NCI-H128 (cell line): ENCODE measurements around the gene IL1RAPL2.
"Not testable (repeated sequence)": the region's sequence is repeated elsewhere in the genome, so short reads cannot be mapped to it uniquely, and the experiment has no call there.

Experiments
- DNase-seq: peaks from one replicate; lab custom pipeline; 2025; ENCODE audit not compliant: unreplicated experiment; lab: John Stamatoyannopoulos, UW

Gene IL1RAPL2

DNA sequence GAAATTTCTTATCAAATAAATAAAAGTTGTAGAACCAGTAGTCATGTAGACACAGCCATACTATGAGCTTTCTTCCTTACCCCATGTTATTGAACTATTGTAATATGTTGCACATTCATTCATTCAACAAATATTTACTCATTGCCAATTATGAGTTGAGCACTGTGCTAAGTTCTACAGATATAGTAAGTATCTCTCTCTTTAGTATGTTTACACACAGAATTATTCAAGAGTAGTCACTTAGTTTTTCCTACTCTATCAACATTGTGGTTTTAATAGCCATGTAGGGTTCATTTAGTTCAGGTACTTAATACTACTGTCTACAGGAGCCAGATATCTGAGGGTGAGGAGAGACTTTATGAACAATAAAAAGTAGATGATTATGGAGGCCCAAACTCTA is 568.3 kb downstream of the IL1RAPL2 start:
- no peak for DNase-seq

DNA sequence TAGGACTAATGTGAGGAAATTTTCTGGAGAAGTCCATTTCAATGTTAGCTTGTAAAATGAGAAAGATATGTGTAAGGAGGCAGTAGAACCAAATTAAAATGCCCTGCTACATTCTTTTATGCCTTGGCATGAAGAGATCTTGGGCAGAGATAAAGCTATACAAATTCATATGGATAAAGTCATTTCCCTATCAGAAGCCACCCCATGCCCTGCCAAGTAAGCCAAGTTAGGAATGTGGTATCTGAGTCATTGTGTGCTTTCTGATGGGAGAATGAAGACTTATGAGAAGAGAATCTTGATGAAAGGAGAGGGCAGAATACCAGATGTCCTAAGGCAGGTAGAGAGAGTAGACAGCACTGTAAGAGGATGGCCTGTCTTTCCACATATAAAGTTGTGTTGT is 570.8 kb downstream of the IL1RAPL2 start:
- no peak for DNase-seq

DNA sequence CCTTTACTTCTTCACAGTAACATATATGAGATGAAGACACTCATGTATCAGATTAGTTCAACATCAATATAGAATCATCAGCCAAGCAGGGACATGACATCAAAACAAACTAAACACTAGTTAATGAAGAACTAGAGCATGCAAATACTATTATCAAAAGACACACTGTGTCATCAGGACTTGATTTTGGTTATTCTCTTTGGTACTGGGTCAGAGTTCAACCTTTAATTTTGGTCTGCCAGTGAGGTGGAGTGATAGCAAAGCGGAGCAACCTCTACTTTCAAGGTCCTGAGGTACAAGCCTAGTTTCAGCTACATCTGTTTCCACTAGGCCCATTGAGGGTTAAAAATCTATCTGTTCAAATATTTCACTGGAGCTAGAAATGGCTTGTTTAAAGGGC is 584.0 kb downstream of the IL1RAPL2 start:
- no peak for DNase-seq

DNA sequence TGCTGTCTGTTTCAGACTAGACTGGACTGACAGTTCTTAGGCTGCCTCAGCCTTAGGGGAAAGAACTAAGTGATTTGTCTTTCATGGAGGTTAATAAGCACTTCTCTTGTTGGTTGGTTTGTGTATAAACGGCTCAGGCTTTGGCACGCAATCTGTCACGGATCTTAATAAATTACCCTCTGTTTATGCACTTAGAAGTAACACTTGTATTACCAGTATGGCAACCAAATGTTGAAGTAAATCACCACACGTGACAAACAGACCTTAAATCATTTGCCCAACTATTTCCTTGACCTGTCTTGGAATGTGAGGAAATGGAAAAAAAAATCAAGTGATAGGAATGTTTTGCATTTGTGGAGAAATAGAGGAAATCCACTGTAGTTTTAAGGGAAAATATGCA is 584.6 kb downstream of the IL1RAPL2 start:
- DNase-seq: no peak

DNA sequence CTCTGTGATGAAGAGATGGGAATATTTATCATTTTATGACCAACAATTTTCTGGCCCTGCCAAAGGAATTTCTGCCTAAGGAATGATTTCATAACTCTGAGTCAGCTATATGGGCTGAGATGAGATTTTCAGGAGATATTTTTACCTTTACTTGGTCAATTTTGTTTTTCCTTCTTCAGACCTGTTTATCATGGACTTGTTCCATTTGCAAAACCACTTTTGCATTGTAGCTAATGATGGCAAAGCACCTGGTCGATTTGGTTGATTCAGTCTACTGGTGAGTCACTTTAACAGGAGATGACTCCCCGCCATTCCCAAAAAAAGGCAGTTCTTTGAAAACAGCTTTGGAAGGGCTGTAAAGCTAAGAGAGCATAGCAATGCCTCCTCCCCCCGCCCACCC is 601.2 kb downstream of the IL1RAPL2 start:
- DNase-seq: no peak

DNA sequence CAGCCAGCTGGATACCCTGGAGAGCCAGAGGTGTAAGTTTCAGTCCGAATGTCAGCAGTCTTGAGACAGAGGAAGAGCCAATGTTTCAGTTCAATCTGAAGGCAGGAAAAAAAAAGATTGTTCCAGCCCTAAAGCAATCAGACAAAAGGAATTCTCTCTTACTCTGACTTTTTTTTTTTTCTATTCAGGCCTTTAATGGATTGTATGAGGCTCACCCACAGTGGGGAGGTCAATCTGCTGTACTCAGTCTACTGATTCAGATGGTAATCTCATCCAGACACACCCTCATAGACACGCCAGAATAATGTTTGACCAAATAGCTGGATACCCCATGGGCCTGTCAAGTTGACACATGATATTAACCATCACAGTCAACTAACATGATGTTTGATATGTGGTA is 602.6 kb downstream of the IL1RAPL2 start:
- DNase-seq: no peak

DNA sequence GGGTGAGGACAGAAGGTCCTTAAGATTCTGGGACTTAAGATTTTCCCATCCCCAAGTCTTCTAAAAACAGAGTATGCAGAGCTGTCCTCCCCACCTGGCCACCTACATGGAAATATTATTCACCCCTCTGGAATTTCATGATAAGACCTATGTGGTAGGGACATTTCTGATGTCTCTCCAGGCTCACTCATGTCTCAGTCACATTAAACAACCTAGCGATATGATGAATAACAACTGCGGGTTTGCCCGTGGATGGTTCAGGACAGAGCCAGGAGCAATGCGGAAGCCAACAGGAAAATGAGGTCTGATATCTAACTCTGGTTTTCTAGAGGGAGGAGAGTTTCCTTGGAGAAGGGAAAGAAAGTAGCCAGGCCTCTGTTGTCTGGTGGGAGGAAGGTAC is 607.1 kb downstream of the IL1RAPL2 start:
- DNase-seq: no peak

DNA sequence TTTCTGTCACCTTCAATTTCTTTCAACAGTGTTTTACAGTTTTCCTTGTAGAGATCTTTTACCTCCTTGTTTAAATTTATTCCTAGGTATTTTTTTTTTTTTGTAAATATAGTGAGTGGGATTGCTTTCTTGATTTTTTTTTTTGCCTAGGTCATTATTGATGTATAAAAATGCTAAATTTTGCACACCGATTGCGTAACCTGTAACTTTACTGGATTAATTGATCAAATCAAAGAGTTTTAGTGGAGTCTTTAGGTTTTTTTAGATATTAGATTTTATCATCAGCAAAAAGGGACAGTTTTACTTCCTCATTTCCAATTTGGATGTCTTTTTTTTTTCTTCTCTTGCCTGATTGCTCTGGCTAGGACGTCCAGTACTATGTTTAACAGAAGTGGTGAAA is 613.6 kb downstream of the IL1RAPL2 start:
- no peak for DNase-seq

DNA sequence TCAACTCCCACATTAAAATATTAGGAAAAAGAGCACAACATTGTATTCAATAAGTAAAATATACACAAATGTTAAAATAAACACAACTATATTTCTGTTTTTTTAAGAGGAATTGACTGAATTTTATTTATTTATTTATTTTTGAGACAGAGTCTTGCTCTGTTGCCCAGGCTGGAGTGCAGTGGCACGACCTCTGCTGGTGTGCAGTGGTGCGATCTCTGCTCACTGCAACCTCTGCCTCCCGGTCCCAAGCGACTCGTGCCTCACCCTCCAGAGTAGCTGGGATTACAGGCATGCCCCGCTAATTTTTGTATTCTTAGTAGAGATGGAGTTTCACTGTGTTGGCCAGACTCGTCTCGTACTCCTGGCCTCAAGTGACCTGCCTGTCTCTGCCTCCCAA is 623.1 kb downstream of the IL1RAPL2 start:
- DNase-seq: no peak

DNA sequence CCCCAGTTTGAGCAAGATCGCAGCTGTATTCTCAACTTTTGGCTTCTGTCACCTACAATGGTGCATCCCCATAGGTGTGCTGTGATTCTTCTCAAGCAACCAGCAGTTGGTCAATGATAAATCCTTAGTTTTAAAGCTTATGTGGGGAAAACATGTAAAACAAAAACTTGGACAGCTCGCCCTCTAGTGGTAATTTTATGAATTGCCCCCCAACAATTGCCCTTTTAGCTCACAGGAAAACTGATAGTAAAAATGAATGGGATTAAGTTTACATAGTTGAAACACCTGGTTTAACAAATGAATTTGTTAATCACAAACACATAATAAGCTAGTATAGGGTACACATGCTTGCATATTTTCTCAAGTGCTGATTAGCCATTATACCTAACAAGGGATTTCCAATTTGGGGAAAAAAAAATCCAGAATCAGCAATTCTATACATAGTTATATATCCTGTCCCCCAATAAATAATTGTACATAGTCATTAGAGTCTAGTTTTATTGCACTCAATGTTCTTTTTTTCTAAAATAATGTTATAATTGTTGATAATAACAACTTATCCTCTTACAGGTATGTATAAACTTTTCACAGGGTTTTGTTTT is 624.4 kb downstream of the IL1RAPL2 start:
- DNase-seq: no peak

DNA sequence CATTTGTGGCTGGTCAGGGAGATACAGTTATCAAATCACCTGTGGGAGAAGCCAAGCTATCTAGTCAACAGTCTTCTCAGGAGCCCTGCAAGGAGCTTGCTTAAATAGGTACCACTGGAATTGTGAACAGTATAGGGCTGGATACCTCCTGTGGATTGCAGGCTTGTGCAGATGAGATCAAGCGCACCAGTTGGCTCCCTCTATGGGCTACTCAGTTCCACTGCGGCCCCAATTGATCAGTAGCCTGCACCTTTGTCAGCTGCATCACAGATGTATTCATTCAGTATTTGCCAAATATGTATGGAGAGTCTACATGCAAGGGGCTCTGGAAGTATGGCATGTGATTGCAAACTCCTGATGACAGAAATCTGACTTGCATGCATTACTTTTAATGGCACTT is 625.9 kb downstream of the IL1RAPL2 start:
- no peak for DNase-seq

DNA sequence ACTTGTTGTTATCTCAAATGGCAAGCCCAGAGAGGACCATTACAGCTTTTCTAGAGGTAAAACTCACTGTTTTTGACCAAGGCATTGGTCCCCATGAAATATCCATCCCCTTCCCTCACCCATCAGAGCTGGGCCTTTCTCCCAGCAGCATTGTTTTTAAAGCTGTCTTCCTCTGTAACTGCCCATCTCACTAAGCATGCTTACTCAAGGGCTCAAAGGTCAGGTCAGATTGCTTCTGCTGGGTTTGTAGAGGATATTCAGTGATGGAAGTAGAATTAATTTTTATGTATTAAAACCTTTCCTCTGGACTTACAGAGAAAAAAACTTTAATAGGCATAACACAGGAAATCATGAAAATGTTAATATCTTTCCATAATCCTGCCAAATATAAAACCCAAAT is 643.4 kb downstream of the IL1RAPL2 start:
- DNase-seq: no peak

DNA sequence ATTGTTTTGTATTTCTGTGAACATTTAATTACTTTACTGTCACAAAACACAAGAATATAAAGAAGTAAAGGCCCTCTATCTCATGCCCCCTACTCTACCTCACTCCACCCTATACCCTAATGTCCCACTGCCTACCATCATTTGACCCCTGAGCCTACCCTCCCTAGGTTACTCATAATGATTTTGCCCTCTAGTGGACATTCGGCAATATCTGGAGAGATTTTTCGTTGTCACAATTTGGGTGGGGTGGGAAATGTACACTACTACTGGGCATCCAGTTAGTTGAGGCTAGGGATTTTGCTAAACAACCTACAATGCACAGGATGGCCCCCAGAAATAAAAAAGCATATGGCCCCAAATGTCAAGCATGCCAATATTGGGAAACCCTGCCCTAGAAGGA is 644.3 kb downstream of the IL1RAPL2 start:
- no peak for DNase-seq

DNA sequence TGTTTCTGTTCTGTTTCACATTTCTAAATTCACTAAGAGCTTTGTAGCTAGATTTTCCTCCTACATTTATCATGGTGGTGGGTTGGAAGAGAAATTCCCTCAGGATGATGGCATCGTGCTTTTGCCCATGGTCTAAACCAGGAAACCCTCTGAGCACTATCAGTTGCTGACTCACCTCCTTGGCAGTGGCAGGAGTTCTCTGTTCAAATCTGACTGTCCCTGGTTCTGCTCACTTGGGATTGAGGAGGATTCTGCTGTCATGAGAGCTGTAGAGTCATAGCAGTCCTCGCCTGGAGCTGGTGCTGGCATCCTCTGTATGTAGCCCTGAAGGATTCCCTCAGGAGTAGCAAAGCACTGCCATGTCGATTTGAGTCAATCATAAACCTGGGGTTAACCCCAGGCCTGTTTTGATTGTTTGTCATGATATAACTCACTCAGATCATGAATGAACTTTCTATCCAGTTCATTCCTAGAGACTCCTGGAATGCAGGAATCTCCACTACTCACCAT is 645.1 kb downstream of the IL1RAPL2 start:
- DNase-seq: no peak

DNA sequence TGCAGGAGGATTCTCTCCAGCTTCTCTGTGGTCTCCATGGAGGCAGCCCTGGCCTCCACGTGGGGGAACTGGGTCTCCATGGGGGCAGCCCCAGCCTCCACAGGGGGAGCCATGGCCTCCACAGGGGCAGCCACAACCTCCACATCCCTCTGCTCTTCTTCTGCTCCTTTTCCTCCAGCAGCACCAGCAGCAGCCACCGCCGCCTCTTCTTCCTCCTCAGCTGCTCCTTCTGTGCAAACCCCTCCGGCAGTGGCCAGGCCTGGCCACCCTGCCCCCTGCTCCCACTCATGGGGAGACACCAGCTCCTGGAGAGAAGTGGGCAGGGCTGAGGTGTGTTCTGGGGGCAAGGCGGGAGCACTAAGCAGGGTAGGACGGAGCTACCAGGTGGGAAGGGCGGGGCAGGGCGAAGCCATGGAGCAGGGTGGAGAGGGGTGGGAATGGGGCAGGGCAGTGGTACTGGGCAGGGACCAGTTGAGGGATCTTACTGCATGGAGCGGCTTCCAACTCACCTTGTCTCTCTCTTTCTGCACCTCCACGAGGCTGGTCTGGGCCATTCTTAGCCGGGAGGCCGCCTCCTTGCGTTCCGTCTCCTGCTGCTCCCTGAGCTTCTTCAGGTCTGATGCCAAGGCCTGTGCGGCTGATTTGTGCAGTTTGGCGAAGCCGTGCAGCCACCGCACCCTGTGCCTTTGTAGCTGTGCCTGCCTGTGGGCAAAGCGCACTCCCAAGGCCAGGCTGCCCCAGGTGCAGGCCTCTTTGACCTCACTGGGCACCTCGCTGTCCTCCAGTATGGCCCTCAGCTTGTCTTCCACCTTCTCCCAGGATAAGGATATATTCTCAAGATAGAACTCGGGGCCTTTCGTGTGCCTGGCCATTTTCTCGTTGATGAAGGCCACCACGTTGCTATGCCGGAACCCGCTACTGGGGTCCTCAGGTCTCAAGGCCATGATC is 653.7 kb downstream of the IL1RAPL2 start:
- DNase-seq: no peak

DNA sequence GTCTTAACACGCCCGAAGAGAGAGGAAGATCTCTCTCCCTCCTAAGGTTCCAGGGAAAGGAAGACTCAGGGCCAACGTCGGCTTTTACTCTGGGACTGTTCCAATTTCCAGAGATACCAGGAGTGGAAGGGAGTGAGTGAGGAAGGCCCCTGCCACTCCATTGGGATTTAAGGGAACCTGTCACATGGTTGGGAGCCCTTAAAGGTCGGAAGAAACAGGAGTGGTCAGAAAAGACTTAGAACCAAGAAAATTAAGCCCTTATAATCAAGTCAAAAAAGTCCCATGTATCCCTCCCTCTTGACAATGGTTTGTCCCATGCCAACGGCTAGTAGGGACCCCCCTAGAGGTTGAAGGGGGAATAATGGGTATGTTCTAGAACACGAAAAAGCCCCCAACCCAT is 654.6 kb downstream of the IL1RAPL2 start, which contains the start of gene TEX13A:
TEX13A (minus strand) TSS at position 59 of the 400 bp plus-strand sequence. CDS start 297 bp downstream, outside the sequence.
- no peak for DNase-seq

DNA sequence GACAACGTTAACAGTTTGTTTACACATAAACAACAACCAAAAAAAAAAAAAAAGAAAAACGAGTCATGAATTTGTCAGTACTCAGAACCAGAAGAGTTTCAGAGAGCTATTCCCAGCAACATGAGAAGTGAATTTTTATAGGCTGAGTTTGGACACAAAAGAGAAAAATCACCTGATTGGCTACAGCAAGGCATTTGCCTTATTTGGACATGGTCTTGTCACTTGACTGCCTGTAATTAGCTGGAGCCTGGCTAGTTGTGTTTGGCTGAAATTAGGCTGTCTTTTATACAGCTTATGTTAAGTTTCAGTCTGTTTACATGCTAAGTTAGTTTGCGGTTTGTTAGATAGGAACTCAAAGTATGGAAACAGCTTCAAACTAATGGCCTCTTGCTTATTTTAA is 655.4 kb downstream of the IL1RAPL2 start:
- no peak for DNase-seq

DNA sequence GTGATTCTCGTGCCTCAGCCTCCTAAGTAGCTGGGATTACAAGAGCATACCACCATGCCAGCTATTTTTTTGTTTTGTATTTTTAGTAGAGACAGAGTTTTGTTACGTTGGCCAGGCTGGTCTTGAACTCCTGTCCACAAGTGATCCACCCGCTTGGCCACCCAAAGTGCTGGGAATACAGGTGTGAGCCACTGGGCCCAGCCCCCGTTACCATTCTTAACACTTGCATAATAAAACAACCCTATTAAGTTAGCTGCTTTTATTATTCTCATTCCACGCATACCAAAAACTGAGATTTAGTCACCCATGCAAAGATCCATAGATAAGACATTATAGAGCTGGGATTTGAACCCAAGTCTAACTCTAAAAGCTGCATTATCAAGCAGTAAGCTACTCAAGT is 660.5 kb downstream of the IL1RAPL2 start:
- no peak for DNase-seq

DNA sequence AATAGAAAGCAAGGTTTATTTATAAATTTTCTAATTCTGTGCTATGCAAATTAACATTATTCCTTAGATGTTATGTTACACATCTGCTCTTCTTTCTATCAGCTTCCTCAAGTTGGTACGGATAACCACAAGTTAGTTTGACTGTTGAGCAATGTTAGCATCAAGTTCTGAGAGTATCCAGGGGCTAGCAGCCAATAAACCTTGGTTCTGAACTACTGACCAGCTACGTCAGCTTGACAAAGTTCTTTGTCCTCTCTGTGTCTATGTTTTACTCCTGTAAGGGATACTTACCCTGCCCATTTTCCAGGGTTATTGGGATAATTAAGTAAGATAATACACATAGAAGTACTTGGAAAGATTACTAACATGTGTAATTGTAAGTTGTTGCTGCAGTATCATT is 662.6 kb downstream of the IL1RAPL2 start:
- no peak for DNase-seq

DNA sequence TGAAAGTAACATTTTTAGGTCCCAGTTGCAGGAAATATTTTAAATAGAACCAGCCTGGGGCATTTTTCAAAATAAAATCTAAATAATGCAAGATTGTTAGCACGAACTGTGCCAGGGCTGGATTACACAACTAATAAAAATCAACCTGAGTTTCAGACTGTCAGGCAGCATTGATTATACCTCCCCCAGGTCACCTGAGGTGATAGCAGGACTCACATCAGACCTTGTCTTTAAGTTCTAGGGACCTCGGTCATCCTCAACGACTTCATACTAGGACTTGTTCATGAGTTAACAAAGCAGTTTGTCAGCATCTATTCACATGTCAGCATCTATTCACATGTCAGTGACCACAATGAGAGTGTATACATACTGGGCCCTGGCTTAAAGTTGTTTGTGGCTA is 663.1 kb downstream of the IL1RAPL2 start:
- no peak for DNase-seq

DNA sequence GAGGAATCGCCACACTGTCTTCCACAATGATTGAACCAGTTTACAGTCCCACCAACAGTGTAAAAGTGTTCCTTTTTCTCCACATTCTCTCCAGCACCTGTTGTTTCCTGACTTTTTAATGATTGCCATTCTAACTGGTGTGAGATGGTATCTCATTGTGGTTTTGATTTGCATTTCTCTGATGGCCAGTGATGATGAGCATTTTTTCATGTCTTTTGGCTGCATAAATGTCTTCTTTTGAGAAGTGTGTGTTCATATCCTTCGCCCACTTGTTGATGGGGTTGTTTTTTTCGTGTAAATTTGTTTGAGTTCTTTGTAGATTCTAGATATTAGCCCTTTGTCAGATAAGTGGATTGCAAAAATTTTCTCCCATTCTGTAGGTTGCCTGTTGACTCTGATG is 671.4 kb downstream of the IL1RAPL2 start:
- not testable (repeated sequence) for DNase-seq

DNA sequence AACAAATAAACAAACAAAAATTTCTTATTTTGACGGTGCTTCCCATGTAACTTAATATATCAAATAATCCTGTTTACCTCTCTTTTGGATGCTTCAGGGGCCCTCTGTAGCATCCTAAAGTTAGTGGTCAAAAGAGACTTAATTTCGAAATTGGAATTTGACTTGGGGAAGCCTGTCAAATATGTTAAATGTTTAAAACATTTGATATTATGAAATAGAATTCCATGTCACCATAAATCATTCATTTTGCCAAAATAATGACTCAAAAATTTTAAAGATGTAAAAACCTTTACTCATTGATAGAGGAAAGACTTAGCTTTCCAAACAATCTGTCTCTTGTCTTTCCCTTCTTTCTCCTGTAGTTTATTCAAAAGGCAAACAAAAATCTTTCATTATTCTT is 675.1 kb downstream of the IL1RAPL2 start:
- no peak for DNase-seq
